Effector memory CD4-positive, alpha-beta T cell (primary cell): ENCODE measurements around the gene DNAH11.

Experiments used
- DNase-seq, 3 donors: peaks; one replicate each; pipeline ENCODE4 v3.0.0-alpha.2; 2020
- H3K27ac ChIP-seq: 2 replicates; pipeline ENCODE4 v1.7.0; 2013; ENCODE audit warnings: mild to moderate bottlenecking, low read length, moderate library complexity; ENCODE audit not compliant: insufficient read depth, poor library complexity, severe bottlenecking
- H3K27me3 ChIP-seq: replicated peaks from 2 replicates; pipeline ENCODE4 v1.7.0; 2013; ENCODE audit warnings: mild to moderate bottlenecking, low read length; ENCODE audit not compliant: insufficient read depth, control insufficient read depth, poor library complexity, severe bottlenecking
- H3K36me3 ChIP-seq: 2 replicates; pipeline ENCODE4 v1.7.0; 2013; ENCODE audit warnings: mild to moderate bottlenecking, low read length, moderate library complexity; ENCODE audit not compliant: control insufficient read depth, insufficient read depth
- H3K4me1 ChIP-seq: 2 replicates; pipeline ENCODE4 v1.7.0; 2013; ENCODE audit warnings: low read length, mild to moderate bottlenecking; ENCODE audit not compliant: control insufficient read depth, insufficient read depth, poor library complexity, severe bottlenecking
- H3K4me3 ChIP-seq: 2 replicates; pipeline ENCODE4 v1.7.0; 2013; ENCODE audit warnings: low read length, low read depth, mild to moderate bottlenecking; ENCODE audit not compliant: insufficient read depth, poor library complexity, severe bottlenecking
- H3K9me3 ChIP-seq: 2 replicates; pipeline ENCODE4 v1.7.0; 2013; ENCODE audit warnings: mild to moderate bottlenecking, low read length, moderate library complexity; ENCODE audit not compliant: control insufficient read depth

The DNAH11 gene

DNA sequence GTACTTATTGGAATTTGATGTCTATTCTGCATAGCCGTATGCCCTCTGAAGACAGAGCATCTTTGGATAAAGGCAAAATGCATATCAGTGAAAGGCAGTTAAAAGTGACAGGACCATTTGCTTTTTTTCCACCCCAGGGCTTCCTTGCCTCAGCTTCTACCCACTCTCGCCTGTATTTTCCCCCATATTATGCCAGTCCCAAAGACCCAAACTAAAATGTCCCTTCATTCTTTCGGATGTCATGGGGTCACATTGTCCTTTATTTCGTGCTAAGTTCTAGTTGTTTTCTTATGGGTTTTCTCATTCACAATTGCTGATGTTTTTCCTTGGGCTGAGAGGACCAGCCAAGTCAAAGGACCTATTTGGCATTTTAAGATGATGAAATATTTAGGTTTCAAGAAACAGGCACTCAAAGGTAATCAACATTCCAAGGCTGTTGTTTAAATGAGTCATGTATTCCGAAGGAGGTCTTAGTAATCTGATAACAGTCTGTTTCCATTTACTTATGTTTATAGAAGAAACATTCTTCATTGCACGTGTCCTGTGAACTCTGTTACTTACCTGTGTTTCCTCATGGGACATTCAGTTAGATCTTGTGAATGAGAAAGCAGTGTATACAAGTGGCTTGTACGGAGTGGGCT, 74.1 kb downstream of the DNAH11 start:
- Histone ChIP-seq H3K27me3 (no peaks in the 10 kb centered on the region), H3K4me3 (no peak overlapping the region), H3K27ac (no peak overlapping the region), H3K9me3 (no peaks in the 10 kb centered on the region), H3K4me1 (no peaks in the 10 kb centered on the region), H3K36me3 (no peaks in the 10 kb centered on the region)
- DNase-seq, result no peak

DNA sequence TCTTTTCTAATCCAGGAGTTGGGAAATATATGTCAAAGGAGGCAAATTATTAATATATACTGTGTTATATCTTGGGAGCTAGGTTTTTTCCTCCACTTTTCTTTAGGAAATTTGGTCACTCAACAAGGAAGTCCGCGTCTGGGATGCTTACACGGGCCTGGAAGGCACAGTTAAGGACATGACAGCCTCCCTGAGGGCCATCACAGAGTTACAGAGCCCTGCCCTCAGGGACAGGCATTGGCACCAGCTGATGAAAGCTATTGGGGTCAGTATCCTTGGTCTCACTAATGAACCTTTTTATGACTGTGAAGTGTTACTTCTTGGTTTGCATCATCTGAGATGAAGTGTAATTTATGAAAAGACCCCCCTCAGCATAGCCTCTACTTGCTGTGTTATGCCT, 74.7 kb downstream of the DNAH11 start:
- Histone ChIP-seq H3K27me3 (no peaks in the 10 kb centered on the region), H3K4me3 (no peak overlapping the region), H3K4me1 (no peaks in the 10 kb centered on the region), H3K9me3 (no peaks in the 10 kb centered on the region), H3K27ac (no peak overlapping the region), H3K36me3 (no peaks in the 10 kb centered on the region)
- no peak for DNase-seq

- Histone ChIP-seq H3K9me3 (no peaks in the 10 kb centered on the region), H3K4me1 (no peaks in the 10 kb centered on the region), H3K36me3 (no peaks in the 10 kb centered on the region), H3K27me3 (no peaks in the 10 kb centered on the region), H3K4me3 (no peak overlapping the region), H3K27ac (no peak overlapping the region)
- no peak for DNase-seq
Observed at GRCh38 chr7:21617916-21618390, 75.1 kb downstream of the DNAH11 start.

DNA sequence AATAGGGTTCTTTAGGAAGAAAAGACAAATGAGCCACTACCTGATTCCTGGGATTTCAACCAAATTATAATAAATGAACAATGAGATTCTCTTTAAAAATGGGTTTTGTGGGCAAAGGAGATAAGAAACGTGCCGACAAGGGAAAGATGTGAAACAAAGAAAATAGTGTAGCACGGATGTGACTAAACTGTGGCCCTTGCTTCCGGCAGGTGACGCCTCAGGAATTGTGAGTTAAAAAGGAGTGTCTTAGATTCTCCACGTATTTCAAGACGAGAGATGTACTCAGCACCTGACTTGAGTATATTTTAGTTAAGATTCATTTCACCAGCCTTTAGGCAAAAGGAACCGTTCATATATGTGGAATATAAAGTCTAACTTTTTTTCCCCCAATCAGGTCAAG, 75.9 kb downstream of the DNAH11 start:
- Histone ChIP-seq H3K9me3 (no peaks in the 10 kb centered on the region), H3K27me3 (no peaks in the 10 kb centered on the region), H3K27ac (no peak overlapping the region), H3K36me3 (no peaks in the 10 kb centered on the region), H3K4me1 (no peaks in the 10 kb centered on the region), H3K4me3 (no peak overlapping the region)
- DNase-seq, result no peak

DNA sequence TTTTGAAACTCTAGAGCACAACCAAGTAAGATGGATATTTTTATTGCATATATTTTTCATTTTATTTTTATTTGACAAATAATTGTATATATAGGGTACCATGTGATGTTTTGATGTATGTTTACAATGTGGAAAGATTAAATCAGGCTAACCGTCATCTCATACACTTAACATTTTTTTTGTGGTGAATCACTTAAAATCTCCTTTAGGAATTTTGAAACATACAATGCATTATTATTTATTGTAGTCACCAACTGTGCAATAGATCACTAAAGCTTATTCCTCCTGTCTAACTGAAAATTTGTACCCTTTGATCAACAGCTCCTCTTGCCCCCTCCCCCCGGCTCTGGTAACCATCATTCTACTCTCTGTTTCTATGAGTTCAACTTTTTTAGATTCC, 77.2 kb downstream of the DNAH11 start:
- Histone ChIP-seq H3K36me3 (no peaks in the 10 kb centered on the region), H3K27ac (no peak overlapping the region), H3K4me1 (no peaks in the 10 kb centered on the region), H3K27me3 (no peaks in the 10 kb centered on the region), H3K9me3 (no peaks in the 10 kb centered on the region), H3K4me3 (no peak overlapping the region)
- DNase-seq, result no peak

GRCh38 chr7:21624320-21624719, 81.5 kb downstream of the DNAH11 start:
- Histone ChIP-seq H3K27ac (no peak overlapping the region), H3K4me1 (no peaks in the 10 kb centered on the region), H3K36me3 (no peaks in the 10 kb centered on the region), H3K9me3 (no peaks in the 10 kb centered on the region), H3K4me3 (no peak overlapping the region), H3K27me3 (no peaks in the 10 kb centered on the region)
- no peak for DNase-seq

DNA sequence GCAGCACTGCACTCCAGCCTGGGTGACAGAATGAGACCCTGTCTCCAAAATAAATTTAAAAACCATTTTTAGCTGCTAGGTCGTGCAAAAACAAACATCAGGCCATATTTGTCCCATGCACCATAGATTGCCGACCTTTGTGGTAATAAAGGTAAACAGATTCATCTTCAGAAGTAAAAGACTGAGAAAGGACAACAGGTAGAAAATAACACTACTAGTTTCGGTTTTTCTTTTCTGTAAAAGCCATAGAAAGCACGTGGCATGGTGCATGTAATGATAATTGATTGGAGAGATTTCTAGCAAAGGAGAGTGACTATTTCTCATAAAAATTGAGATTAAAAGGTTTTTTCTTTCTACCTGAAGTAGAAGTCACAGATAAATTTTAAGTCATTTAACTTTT, 93.9 kb downstream of the DNAH11 start:
- Histone ChIP-seq H3K27ac (no peak overlapping the region), H3K27me3 (no peaks in the 10 kb centered on the region), H3K9me3 (no peaks in the 10 kb centered on the region), H3K4me3 (no peak overlapping the region), H3K4me1 (no peaks in the 10 kb centered on the region), H3K36me3 (no peaks in the 10 kb centered on the region)
- no peak for DNase-seq

GRCh38 chr7:21639206-21639868, 96.5 kb downstream of the DNAH11 start:
- DNase-seq, result no peak
- Histone ChIP-seq H3K4me1 (no peaks in the 10 kb centered on the region), H3K27ac (no peak overlapping the region), H3K9me3 (no peaks in the 10 kb centered on the region), H3K4me3 (no peak overlapping the region), H3K27me3 (no peaks in the 10 kb centered on the region), H3K36me3 (no peaks in the 10 kb centered on the region)

DNA sequence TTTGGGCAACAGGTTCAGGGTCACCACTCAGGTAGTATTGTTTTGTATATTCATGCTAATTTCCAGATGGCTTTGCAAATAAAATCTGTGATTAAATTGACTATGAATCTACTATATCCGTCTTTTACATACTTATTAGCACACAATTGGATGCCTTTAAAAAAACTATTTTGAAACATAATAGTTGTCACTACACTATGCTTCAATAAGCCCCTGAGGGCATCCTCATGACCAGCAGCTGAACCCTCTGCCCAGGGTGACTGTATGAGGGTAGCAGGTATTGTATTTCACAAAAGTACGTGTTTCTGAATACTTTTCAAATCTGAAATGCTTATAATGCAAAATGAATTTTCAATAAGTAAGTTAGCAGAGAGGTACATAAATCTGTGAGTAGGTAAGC, 97.3 kb downstream of the DNAH11 start:
- H3K4me3 ChIP-seq, result no peak overlapping the region
- no peaks in the 10 kb centered on the region for H3K27me3 ChIP-seq
- no peaks in the 10 kb centered on the region for H3K36me3 ChIP-seq
- no peaks in the 10 kb centered on the region for H3K4me1 ChIP-seq
- H3K9me3 ChIP-seq, result no peaks in the 10 kb centered on the region
- no peak overlapping the region for H3K27ac ChIP-seq
- no peak for DNase-seq

GRCh38 chr7:21641546-21641945, 98.7 kb downstream of the DNAH11 start:
- Histone ChIP-seq H3K4me3 (no peak overlapping the region), H3K36me3 (no peaks in the 10 kb centered on the region), H3K27ac (no peak overlapping the region), H3K9me3 (no peaks in the 10 kb centered on the region), H3K4me1 (no peaks in the 10 kb centered on the region), H3K27me3 (no peaks in the 10 kb centered on the region)
- no peak for DNase-seq
